Suprapubic skin (tissue), 4 donors: Measurements from ENCODE around the gene IL37. TPM values are rescaled to one million over a fixed set of nuclear protein-coding genes. Genes with fewer than 3 reads are reported as not detected.
"Not testable (repeated sequence)": the region's sequence is repeated elsewhere in the genome, so short reads cannot be mapped to it uniquely, and the experiment has no call there.

Source experiments
- DNase-seq, 2 donors: peaks; one replicate each; pipeline ENCODE4 v3.0.0-alpha.2; 2019; ENCODE audit warnings: low spot score in 2 of 2
- H3K27ac ChIP-seq: fragments of 200-600 bp; sonication (generic); one replicate; pipeline ENCODE4 v1.5.1; 2019
- H3K27me3 ChIP-seq: fragments of 200-600 bp; sonication (generic); one replicate; pipeline ENCODE4 v1.5.1; 2019
- H3K36me3 ChIP-seq: fragments of 200-600 bp; sonication (generic); one replicate; pipeline ENCODE4 v1.5.1; 2019
- H3K4me1 ChIP-seq: fragments of 200-600 bp; sonication (generic); one replicate; pipeline ENCODE4 v1.5.1; 2019
- H3K4me3 ChIP-seq: fragments of 200-600 bp; sonication (generic); one replicate; pipeline ENCODE4 v1.5.1; 2019; ENCODE audit warnings: mild to moderate bottlenecking
- H3K9me3 ChIP-seq: fragments of 200-600 bp; sonication (generic); one replicate; pipeline ENCODE4 v1.5.1; 2019
- EP300 ChIP-seq: sonication (generic); formaldehyde crosslinking; IDR thresholded peaks from one replicate; pipeline ENCODE4 v1.6.1; 2017; ENCODE audit warnings: antibody characterized with exemption
- POLR2A ChIP-seq, 2 donors: fragments of 450-650 bp; IDR thresholded peaks; one replicate each; pipeline ENCODE4 v1.6.1; 2017; ENCODE audit warnings: antibody characterized with exemption in 2 of 2, mild to moderate bottlenecking in 2 of 2, moderate library complexity in 2 of 2
- POLR2AphosphoS5 ChIP-seq, 3 donors: sonication (generic); formaldehyde crosslinking; IDR thresholded peaks; one replicate each; pipeline ENCODE4 v1.6.1; 2017; ENCODE audit warnings: antibody characterized with exemption in 3 of 3
- WGBS: methylation state at CpG from one replicate; pipeline ENCODE4 v1.1.5; 2018; 5-methylcytosine and 5-hydroxymethylcytosine counted together
- total RNA-seq, 4 donors: library from RNA; depleted of rRNA; stranded (reverse); fragments of >200 nt; gene quantifications; one replicate each; pipeline ENCODE4 v1.1.0, GENCODE V29; 2016
- TF ChIP-seq, protein P1 (sequence below), 2 donors: fragments of 200-600 bp in 1 of 2; fragments of 450-650 bp in 1 of 2; sonication (generic) in 1 of 2; IDR thresholded peaks; one replicate each; pipeline ENCODE4 v1.5.1; 2016 to 2019; ENCODE audit warnings: antibody characterized with exemption in 2 of 2, mild to moderate bottlenecking in 1 of 2, moderate library complexity in 1 of 2

The IL37 gene
- total RNA-seq, 4 donors from 2014 or later: 7.2 to 133 (median 124) TPM

DNA sequence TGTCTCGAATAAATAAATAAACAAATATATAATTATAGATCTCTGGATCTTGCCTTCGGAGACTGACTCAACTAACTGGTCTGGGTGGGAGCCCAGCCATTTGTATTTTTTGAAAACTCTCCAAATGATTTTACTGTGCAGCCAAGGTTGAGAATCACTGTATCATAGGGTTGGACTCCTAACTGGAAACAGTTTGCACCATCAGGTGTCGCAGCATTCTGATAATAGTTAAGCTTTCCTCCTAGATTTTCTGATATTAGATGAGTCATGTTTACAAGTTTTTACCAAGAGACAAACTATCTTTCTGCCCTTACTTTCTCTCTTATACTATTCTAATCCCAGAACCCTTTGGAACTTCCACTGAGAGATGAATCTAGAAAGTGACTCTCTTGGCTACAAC is 16.8 kb downstream of the IL37 start:
- peaks cover 4% of the 10 kb centered on the region for H3K27me3 ChIP-seq
- H3K27ac ChIP-seq: no peak overlapping the region
- no peaks in the 10 kb centered on the region for H3K4me1 ChIP-seq
- no peak overlapping the region for H3K4me3 ChIP-seq
- no peaks in the 10 kb centered on the region for H3K36me3 ChIP-seq
- H3K9me3 ChIP-seq: no peaks in the 10 kb centered on the region
- TF ChIP-seq POLR2A (IDR thresholded peaks at IDR 0.05) (no peak), EP300 (no peak), POLR2AphosphoS5 (IDR thresholded peaks at IDR 0.05) (no peak)
- TF ChIP-seq, protein P1, sequence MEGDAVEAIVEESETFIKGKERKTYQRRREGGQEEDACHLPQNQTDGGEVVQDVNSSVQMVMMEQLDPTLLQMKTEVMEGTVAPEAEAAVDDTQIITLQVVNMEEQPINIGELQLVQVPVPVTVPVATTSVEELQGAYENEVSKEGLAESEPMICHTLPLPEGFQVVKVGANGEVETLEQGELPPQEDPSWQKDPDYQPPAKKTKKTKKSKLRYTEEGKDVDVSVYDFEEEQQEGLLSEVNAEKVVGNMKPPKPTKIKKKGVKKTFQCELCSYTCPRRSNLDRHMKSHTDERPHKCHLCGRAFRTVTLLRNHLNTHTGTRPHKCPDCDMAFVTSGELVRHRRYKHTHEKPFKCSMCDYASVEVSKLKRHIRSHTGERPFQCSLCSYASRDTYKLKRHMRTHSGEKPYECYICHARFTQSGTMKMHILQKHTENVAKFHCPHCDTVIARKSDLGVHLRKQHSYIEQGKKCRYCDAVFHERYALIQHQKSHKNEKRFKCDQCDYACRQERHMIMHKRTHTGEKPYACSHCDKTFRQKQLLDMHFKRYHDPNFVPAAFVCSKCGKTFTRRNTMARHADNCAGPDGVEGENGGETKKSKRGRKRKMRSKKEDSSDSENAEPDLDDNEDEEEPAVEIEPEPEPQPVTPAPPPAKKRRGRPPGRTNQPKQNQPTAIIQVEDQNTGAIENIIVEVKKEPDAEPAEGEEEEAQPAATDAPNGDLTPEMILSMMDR (IDR thresholded peaks at IDR 0.05): no peak
- WGBS: 68% methylated on average over 3 of the region's 3 CpGs
- no peak for DNase-seq

DNA sequence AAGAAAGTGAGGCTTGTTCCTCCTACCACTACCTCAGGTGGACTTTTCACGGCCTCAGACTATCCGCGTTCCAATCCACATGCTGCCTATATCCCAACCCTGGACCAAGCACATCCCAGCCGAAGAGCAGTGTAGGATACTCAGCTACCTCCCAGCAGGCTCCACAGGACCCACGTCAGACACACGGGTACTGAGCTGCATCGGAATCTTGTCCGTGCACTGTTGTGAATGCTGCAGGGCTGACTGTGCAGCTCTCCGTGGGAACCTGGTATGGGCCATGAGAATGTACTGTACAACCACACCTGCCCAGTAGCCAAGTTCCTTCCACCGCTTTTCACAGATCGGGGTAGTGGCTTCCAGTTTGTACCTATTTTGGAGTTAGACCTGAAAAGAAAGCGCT is 22.3 kb downstream of the IL37 start:
- Histone ChIP-seq H3K36me3 (no peaks in the 10 kb centered on the region), H3K4me3 (no peak overlapping the region), H3K9me3 (no peaks in the 10 kb centered on the region), H3K4me1 (no peaks in the 10 kb centered on the region), H3K27ac (no peak overlapping the region), H3K27me3 (no peaks in the 10 kb centered on the region)
- TF ChIP-seq, protein P1 (IDR thresholded peaks at IDR 0.05): no peak
- TF ChIP-seq POLR2AphosphoS5 (IDR thresholded peaks at IDR 0.05) (no peak), POLR2A (IDR thresholded peaks at IDR 0.05) (no peak), EP300 (no peak)
- DNase-seq: no peak
- WGBS: 93% methylated on average over 7 of the region's 12 CpGs

DNA sequence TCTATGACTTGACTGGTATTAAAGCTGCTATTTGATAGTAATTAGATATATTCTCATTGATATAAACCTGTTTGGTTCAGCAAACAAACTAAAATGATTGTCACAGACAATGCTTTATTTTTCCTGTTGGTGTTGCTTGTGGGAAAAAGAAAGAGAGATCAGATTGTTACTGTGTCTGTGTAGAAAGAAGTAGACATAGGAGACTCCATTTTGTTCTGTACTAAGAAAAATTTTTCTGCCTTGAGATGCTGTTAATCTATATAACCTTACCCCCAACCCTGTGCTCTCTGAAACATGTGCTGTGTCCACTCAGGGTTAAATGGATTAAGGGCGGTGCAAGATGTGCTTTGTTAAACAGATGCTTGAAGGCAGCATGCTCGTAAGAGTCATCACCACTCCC is 23.2 kb downstream of the IL37 start:
- WGBS: 66% methylated on average over 2 of the region's 2 CpGs
- not testable (repeated sequence) for H3K9me3 ChIP-seq, DNase-seq

DNA sequence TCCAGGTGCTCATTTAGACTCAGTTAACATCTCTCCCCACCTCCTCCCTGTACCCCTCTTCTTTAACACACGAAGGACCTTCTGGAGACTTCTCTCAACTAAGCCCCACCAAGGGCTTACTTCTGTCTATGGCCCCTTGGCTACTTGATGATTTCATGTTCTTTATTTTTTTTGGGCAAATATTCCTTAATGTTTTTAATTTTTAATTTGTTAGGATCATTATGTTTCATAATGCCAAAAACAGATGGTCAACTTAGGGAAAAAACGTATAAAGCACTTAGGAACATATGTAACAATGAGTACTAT is 25.9 kb downstream of the IL37 start:
- no peak for TF ChIP-seq POLR2A (IDR thresholded peaks at IDR 0.05)
- TF ChIP-seq, protein P1 (IDR thresholded peaks at IDR 0.05): no peak
- TF ChIP-seq POLR2AphosphoS5 (IDR thresholded peaks at IDR 0.05): no peak
- TF ChIP-seq EP300: no peak
- Histone ChIP-seq H3K9me3 (no peaks in the 10 kb centered on the region), H3K4me1 (no peaks in the 10 kb centered on the region), H3K27ac (no peak overlapping the region), H3K4me3 (no peak overlapping the region), H3K27me3 (no peaks in the 10 kb centered on the region), H3K36me3 (no peaks in the 10 kb centered on the region)
- DNase-seq: no peak
- WGBS: 89% methylated on average over 2 of the region's 2 CpGs

More for the DNA sequence above, 23.2 kb downstream of the IL37 start:
- H3K27me3 ChIP-seq, H3K4me3 ChIP-seq, H3K27ac ChIP-seq, H3K4me1 ChIP-seq, H3K36me3 ChIP-seq: not testable (repeated sequence)

DNA sequence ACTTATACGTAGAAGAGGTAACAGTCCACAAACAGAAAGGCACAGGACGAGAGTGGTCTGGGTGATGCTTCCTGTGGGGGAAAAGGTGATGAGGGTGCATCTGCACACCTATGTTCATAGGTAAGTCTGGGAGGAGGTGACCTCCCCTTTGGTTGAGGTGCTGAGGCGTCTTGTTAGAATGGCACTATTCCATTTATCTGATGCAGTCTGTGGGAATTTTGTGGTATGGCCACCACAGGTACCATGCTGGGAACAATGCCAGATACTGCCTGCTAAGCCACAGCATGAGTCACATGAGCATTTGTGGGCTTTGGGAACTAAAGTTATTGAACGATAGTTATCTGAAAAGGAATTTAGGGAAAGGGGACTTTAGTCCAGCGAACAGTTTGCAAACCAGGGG is 27.9 kb downstream of the IL37 start:
- no peak for TF ChIP-seq EP300
- TF ChIP-seq POLR2AphosphoS5 (IDR thresholded peaks at IDR 0.05): no peak
- TF ChIP-seq POLR2A (IDR thresholded peaks at IDR 0.05): no peak
- TF ChIP-seq, protein P1 (IDR thresholded peaks at IDR 0.05): no peak
- no peak for DNase-seq

DNA sequence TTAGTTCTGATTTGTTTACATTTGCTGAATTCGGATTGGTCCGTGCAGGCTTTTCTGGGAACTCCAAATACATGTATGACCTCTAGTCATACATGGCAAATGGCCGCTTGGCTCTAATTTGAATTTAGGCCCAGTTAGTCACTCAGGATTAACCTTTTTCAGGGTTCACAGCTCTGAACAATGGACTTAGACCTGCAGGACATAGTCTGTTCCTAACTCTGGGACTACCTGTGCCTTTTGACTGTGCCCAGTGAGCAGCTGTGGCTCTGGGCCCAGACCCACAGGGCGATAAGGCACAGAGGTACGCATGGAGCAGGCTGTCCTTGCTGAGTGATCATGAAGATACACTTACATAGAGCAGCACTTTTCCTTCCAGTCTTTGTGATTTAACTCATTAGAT is 28.5 kb downstream of the IL37 start:
- TF ChIP-seq, protein P1 (IDR thresholded peaks at IDR 0.05): no peak
- no peak for TF ChIP-seq POLR2AphosphoS5 (IDR thresholded peaks at IDR 0.05)
- TF ChIP-seq POLR2A (IDR thresholded peaks at IDR 0.05): no peak
- no peak for TF ChIP-seq EP300
- Histone ChIP-seq H3K27ac (no peak overlapping the region), H3K9me3 (no peaks in the 10 kb centered on the region), H3K27me3 (peaks cover 6% of the 10 kb centered on the region), H3K36me3 (no peaks in the 10 kb centered on the region), H3K4me3 (no peak overlapping the region), H3K4me1 (no peaks in the 10 kb centered on the region)
- DNase-seq: no peak
- 93% methylated on average over 5 of the region's 5 CpGs for WGBS

More for the DNA sequence above, 27.9 kb downstream of the IL37 start:
- H3K4me1 ChIP-seq: no peaks in the 10 kb centered on the region
- H3K36me3 ChIP-seq: no peaks in the 10 kb centered on the region
- no peaks in the 10 kb centered on the region for H3K9me3 ChIP-seq
- peaks cover 6% of the 10 kb centered on the region for H3K27me3 ChIP-seq
- H3K27ac ChIP-seq: no peak overlapping the region
- H3K4me3 ChIP-seq: no peak overlapping the region
- WGBS: 80% methylated on average over 5 of the region's 5 CpGs
